ENCODE data around the gene MED25. TPM values are rescaled to one million over a fixed set of nuclear protein-coding genes. Genes with fewer than 3 reads are reported as not detected.
A peak's percentile ranks its signal among the peaks of the same experiment; 100 is the strongest.

Gene MED25
- total RNA-seq, 1 experiment from 2014 or later: 47.5 TPM

DNA sequence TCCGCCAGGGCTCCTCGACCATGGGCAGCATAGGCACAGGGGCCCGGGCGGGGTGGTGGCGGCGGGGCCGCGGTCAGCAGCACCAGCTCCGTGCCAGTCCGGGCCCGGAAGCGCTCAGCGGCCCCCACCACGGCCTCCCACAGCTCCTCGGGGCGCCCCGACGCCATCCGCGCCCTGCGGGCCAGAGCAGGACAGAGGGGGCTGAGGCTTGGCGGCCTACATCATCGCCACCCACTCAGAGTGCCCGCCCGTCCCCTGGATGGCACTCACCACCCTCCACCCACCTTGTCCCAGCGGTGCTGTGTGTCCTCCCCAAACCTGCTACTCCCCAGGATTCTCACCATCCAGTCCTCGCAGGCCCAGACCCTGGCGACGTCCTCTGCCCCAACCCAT, 55.0 kb downstream of the MED25 start:
- no peak for ATAC-seq
- Histone ChIP-seq H3K27ac (ENCODE audit: low read length) (no peak overlapping the region), H3K4me3 (ENCODE audit: low read length) (no peak overlapping the region), H3K79me2 (ENCODE audit: low read length) (peaks cover 29% of the 10 kb centered on the region), H4K20me1 (ENCODE audit: low read length) (no peaks in the 10 kb centered on the region), H2AFZ (ENCODE audit: low read length) (no peak overlapping the region), H3K9ac (ENCODE audit: low read length) (no peak overlapping the region), H3F3A (ENCODE audit: low read length, unreplicated experiment) (no peaks in the 10 kb centered on the region), H3K27me3 (ENCODE audit: low read length) (no peaks in the 10 kb centered on the region), H3K9me2 (replicated peaks; ENCODE audit: low read length) (no peaks in the 10 kb centered on the region), H3K9me3 (ENCODE audit: low read length) (no peaks in the 10 kb centered on the region), H3K4me1 (ENCODE audit: insufficient read depth, low read length) (peaks cover 25% of the 10 kb centered on the region), H3K4me2 (ENCODE audit: low read length) (no peak overlapping the region), H3K36me3 (ENCODE audit: low read depth, low read length) (0 out of 2 replicates have a peak, but pooled peaks cover 7% of the 10 kb centered on the region)
- ChIA-PET CTCF (no interaction called here), POLR2A (ENCODE audit: unreplicated experiment) (no interaction called here)
- TF ChIP-seq, protein P1, sequence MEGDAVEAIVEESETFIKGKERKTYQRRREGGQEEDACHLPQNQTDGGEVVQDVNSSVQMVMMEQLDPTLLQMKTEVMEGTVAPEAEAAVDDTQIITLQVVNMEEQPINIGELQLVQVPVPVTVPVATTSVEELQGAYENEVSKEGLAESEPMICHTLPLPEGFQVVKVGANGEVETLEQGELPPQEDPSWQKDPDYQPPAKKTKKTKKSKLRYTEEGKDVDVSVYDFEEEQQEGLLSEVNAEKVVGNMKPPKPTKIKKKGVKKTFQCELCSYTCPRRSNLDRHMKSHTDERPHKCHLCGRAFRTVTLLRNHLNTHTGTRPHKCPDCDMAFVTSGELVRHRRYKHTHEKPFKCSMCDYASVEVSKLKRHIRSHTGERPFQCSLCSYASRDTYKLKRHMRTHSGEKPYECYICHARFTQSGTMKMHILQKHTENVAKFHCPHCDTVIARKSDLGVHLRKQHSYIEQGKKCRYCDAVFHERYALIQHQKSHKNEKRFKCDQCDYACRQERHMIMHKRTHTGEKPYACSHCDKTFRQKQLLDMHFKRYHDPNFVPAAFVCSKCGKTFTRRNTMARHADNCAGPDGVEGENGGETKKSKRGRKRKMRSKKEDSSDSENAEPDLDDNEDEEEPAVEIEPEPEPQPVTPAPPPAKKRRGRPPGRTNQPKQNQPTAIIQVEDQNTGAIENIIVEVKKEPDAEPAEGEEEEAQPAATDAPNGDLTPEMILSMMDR (conservative IDR thresholded peaks at IDR 0.05; ENCODE audit: low read depth, low read length): no peak
- TF ChIP-seq EZH2phosphoT487 (IDR thresholded peaks at IDR 0.05; ENCODE audit: borderline replicate concordance, low read length) (no peak), EZH2 (IDR thresholded peaks at IDR 0.05; ENCODE audit: low read length, unreplicated experiment) (no peak)
- DNase-seq: no peak
- intact Hi-C loops (cut with micrococcal nuclease): no loop called here
- BruUV-seq (replicated peaks): no TSS peak

DNA sequence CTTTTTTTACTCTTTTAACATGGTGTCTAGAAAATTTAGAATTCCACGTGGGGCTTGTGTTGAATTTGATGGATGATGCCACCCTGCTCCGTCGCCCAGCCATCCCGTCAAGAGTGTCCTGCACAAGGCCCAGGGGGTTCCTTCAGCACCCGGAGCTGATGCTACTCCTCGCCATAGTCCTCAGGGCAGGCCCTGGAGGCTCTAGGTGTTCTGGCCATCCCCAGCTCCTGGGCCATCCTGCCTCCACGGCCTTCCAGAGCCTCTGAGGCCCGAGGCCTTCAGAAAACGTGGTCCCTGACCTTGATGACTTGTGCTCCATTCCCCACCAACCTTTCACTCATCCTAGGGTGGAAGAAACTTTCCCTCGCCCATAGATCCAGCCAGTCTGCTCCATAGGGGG, 55.7 kb downstream of the MED25 start:
- DNase-seq (no peak), ATAC-seq (no peak)
- H3K4me3 ChIP-seq (ENCODE audit: low read length): no peak overlapping the region
- H3K27me3 ChIP-seq (ENCODE audit: low read length): no peaks in the 10 kb centered on the region
- H4K20me1 ChIP-seq (ENCODE audit: low read length): no peaks in the 10 kb centered on the region
- peaks cover 36% of the 10 kb centered on the region for H3K79me2 ChIP-seq (ENCODE audit: low read length)
- 0 out of 2 replicates have a peak, but pooled peaks cover 7% of the 10 kb centered on the region for H3K36me3 ChIP-seq (ENCODE audit: low read depth, low read length)
- no peak overlapping the region for H3K4me2 ChIP-seq (ENCODE audit: low read length)
- TF ChIP-seq, protein P1 (conservative IDR thresholded peaks at IDR 0.05; ENCODE audit: low read depth, low read length): no peak
- TF ChIP-seq EZH2 (IDR thresholded peaks at IDR 0.05; ENCODE audit: low read length, unreplicated experiment) (no peak), EZH2phosphoT487 (IDR thresholded peaks at IDR 0.05; ENCODE audit: borderline replicate concordance, low read length) (no peak)
- peaks cover 32% of the 10 kb centered on the region for H3K4me1 ChIP-seq (ENCODE audit: insufficient read depth, low read length)
- H3K9me3 ChIP-seq (ENCODE audit: low read length): no peaks in the 10 kb centered on the region
- no peak overlapping the region for H2AFZ ChIP-seq (ENCODE audit: low read length)
- intact Hi-C loops (cut with micrococcal nuclease): no loop called here
- no peaks in the 10 kb centered on the region for H3K9me2 ChIP-seq (replicated peaks; ENCODE audit: low read length)
- POLR2A ChIA-PET (ENCODE audit: unreplicated experiment): no interaction called here
- no peak overlapping the region for H3K9ac ChIP-seq (ENCODE audit: low read length)
- no peak overlapping the region for H3K27ac ChIP-seq (ENCODE audit: low read length)
- BruUV-seq (replicated peaks): no TSS peak
- H3F3A ChIP-seq (ENCODE audit: low read length, unreplicated experiment): no peaks in the 10 kb centered on the region
- CTCF ChIA-PET: no interaction called here

DNA sequence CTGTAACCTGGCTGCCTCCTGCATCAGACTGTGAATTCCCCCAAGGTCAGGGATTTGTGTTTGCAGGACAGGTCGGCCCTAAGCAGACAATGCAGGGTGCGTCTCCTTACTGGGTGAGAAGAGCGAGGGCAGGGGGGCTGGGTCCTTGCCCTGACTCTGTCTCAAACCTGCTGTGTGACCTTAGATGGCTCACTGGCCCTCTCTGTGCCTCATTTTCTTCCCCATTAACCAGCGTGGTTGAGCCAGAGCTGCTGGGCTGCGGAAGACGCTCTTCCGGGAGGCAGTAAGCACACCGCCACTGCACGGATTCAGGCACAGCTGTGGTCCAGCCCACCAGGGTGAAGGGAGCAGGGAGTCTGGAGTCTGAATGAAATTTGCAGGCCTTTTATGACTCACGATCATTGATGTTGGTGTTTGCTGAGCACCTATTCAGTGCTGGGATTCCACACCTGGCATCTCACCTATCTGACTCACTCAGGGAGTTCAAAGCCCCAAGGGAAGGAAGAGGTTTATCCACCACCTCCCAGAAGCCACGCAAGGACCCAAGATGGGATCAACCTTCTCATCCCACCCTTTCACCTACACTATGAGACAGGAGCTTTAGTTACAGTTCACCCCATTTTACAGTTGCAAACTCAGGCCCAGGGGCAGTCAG, 56.5 kb downstream of the MED25 start:
- ChIA-PET CTCF (no interaction called here), POLR2A (ENCODE audit: unreplicated experiment) (no interaction called here)
- no peaks in the 10 kb centered on the region for H3F3A ChIP-seq (ENCODE audit: low read length, unreplicated experiment)
- no peaks in the 10 kb centered on the region for H4K20me1 ChIP-seq (ENCODE audit: low read length)
- 0 out of 2 replicates have a peak overlapping the region, but pooled peaks have one; percentile 98 for H3K9ac ChIP-seq (ENCODE audit: low read length)
- H3K9me2 ChIP-seq (replicated peaks; ENCODE audit: low read length): no peaks in the 10 kb centered on the region
- BruUV-seq (replicated peaks): no TSS peak
- peaks cover 36% of the 10 kb centered on the region for H3K4me1 ChIP-seq (ENCODE audit: insufficient read depth, low read length)
- peak overlapping the region; percentile 93 for H3K4me3 ChIP-seq (ENCODE audit: low read length)
- H3K4me2 ChIP-seq (ENCODE audit: low read length): peak overlapping the region; percentile 98
- H3K79me2 ChIP-seq (ENCODE audit: low read length): peaks cover 41% of the 10 kb centered on the region
- ATAC-seq (no peak), DNase-seq (peak; percentile 66)
- H3K27me3 ChIP-seq (ENCODE audit: low read length): no peaks in the 10 kb centered on the region
- H2AFZ ChIP-seq (ENCODE audit: low read length): no peak overlapping the region
- no peaks in the 10 kb centered on the region for H3K9me3 ChIP-seq (ENCODE audit: low read length)
- intact Hi-C loops (cut with micrococcal nuclease): loop anchor here (5.0 kb wide), 1 partner anchor 197 kb away; the partner anchor contains the start of gene PRMT1
- peak overlapping the region; percentile 91 for H3K27ac ChIP-seq (ENCODE audit: low read length)
- 0 out of 2 replicates have a peak, but pooled peaks cover 7% of the 10 kb centered on the region for H3K36me3 ChIP-seq (ENCODE audit: low read depth, low read length)
- TF ChIP-seq EZH2phosphoT487 (IDR thresholded peaks at IDR 0.05; ENCODE audit: borderline replicate concordance, low read length): no peak
- TF ChIP-seq, protein P1 (conservative IDR thresholded peaks at IDR 0.05; ENCODE audit: low read depth, low read length): no peak
- TF ChIP-seq EZH2 (IDR thresholded peaks at IDR 0.05; ENCODE audit: low read length, unreplicated experiment): no peak
